Body of pancreas (tissue), 4 donors: ENCODE measurements around the gene UNC80. TPM values are rescaled to one million over a fixed set of nuclear protein-coding genes. Genes with fewer than 3 reads are reported as not detected.
A peak's percentile ranks its signal among the peaks of the same experiment; 100 is the strongest.

ENCODE experiments used
- ATAC-seq: fragments of 150-250 bp; one replicate; pipeline ENCODE4 v1.9.1; 2016
- DNase-seq, 4 donors: peaks; one replicate each; pipeline ENCODE4 v3.0.0-alpha.2; 2019
- H3K27ac ChIP-seq, 4 donors: fragments of 200-600 bp; sonication (generic); 1 replicate in 3 of 4; 2 replicates in 1 of 4; pipeline versions ENCODE4 v1.5.1 to v1.6.1; 2016 to 2019; ENCODE audit warnings: mild to moderate bottlenecking in 1 of 4, mixed read lengths in 1 of 4, moderate library complexity in 1 of 4
- H3K27me3 ChIP-seq, 2 donors: fragments of 200-600 bp; sonication (generic); one replicate each; pipeline ENCODE4 v1.6.0; 2016; ENCODE audit warnings: mild to moderate bottlenecking in 1 of 2
- H3K36me3 ChIP-seq, 2 donors: fragments of 200-600 bp; sonication (generic); replicated peaks in 1 of 2; 2 replicates each; pipeline ENCODE4 v1.5.1; 2016; ENCODE audit warnings: low read depth in 2 of 2; ENCODE audit not compliant: insufficient read depth in 1 of 2
- H3K4me1 ChIP-seq: fragments of 200-600 bp; sonication (generic); one replicate; pipeline ENCODE4 v1.6.0; 2016
- H3K4me3 ChIP-seq, 2 donors: fragments of 200-600 bp; sonication (generic); 1 replicate in 1 of 2; 2 replicates in 1 of 2; pipeline ENCODE4 v1.5.1; 2016 to 2019
- H3K9me3 ChIP-seq, 3 donors: fragments of 200-600 bp; sonication (generic); 1 replicate in 2 of 3; 2 replicates in 1 of 3; pipeline ENCODE4 v1.5.1; 2016
- POLR2A ChIP-seq, 3 donors: fragments of 450-650 bp; IDR thresholded peaks; one replicate each; pipeline ENCODE4 v1.6.1; 2016; ENCODE audit warnings: antibody characterized with exemption in 3 of 3, mild to moderate bottlenecking in 2 of 3
- WGBS, 2 donors: methylation state at CpG; one replicate each; pipeline ENCODE4 v1.1.5; 2017; 5-methylcytosine and 5-hydroxymethylcytosine counted together
- intact Hi-C: fragments of 100-400 bp; cut with DNase I; formaldehyde crosslinking; loops from one replicate; pipeline ENCODE4 v1.15.1; 2023
- total RNA-seq, 2 donors: library from RNA; depleted of rRNA; stranded (reverse); fragments of >200 nt; gene quantifications; one replicate each; pipeline ENCODE4 v1.1.0, GENCODE V29; 2016
- TF ChIP-seq, protein P1 (sequence below), 7 experiments: fragments of 450-650 bp in 4 of 7; fragments of 200-600 bp in 3 of 7; sonication (generic) in 3 of 7; IDR thresholded peaks; one replicate each; pipeline ENCODE4 v1.5.1; 2016 to 2019; ENCODE audit warnings: antibody characterized with exemption in 7 of 7

The UNC80 gene
- total RNA-seq, 2 donors from 2014 or later: 1.8 to 4.0 TPM

DNA sequence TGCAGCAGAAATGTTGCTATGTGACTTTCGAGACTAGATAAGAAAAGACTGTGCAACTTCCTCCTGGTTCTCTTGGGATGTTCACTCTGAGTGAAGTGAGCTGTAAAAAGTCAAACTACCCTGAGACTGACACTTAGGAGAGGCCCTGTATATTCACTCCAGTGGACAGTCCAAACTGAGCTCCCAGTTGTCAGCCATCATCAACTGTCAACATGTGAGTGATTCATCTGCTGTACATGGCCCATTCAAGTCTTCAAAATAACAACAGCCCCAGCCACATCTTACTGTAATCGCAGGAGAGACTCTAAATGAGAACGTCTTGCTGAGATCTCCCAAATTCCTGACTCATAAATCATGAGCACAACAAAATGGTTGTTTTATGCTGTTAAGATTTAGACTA, 8.5 kb upstream of the UNC80 start:
- TF ChIP-seq, protein P1, sequence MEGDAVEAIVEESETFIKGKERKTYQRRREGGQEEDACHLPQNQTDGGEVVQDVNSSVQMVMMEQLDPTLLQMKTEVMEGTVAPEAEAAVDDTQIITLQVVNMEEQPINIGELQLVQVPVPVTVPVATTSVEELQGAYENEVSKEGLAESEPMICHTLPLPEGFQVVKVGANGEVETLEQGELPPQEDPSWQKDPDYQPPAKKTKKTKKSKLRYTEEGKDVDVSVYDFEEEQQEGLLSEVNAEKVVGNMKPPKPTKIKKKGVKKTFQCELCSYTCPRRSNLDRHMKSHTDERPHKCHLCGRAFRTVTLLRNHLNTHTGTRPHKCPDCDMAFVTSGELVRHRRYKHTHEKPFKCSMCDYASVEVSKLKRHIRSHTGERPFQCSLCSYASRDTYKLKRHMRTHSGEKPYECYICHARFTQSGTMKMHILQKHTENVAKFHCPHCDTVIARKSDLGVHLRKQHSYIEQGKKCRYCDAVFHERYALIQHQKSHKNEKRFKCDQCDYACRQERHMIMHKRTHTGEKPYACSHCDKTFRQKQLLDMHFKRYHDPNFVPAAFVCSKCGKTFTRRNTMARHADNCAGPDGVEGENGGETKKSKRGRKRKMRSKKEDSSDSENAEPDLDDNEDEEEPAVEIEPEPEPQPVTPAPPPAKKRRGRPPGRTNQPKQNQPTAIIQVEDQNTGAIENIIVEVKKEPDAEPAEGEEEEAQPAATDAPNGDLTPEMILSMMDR (IDR thresholded peaks at IDR 0.05): no peak
- TF ChIP-seq POLR2A (IDR thresholded peaks at IDR 0.05): no peak
- H3K4me3 ChIP-seq: no peak overlapping the region
- 53 to 73% methylated on average over 3 of the region's 3 CpGs for WGBS, 2 donors
- no peak overlapping the region for H3K27ac ChIP-seq
- H3K27me3 ChIP-seq: no peaks in the 10 kb centered on the region
- no peaks in the 10 kb centered on the region for H3K36me3 ChIP-seq
- no peaks in the 10 kb centered on the region for H3K4me1 ChIP-seq
- intact Hi-C loops: no loop called here
- H3K9me3 ChIP-seq: no peaks in the 10 kb centered on the region
- DNase-seq: no peak
- ATAC-seq: no peak

DNA sequence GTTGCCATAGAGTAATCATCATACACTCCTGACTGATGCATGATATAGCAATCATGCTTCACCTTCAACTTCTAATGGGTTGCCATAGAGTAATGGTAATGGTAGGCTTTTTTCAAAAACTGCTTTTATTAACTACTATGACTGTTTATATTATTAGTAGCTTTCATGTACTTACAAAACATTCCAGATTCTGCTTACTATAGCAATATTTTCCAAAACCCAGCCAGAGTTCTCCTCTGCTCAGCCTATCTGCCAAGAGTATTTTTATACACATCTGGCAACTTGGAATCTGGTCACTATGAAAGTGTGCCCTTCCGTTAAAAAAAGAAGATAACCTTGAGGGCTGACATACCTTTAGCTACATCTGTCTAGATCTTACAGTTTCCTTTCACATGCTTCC, 5.0 kb upstream of the UNC80 start:
- 58% methylated on average over 1 of the region's 1 CpG for WGBS, 2 donors
- ATAC-seq (no peak), DNase-seq (no peak)

DNA sequence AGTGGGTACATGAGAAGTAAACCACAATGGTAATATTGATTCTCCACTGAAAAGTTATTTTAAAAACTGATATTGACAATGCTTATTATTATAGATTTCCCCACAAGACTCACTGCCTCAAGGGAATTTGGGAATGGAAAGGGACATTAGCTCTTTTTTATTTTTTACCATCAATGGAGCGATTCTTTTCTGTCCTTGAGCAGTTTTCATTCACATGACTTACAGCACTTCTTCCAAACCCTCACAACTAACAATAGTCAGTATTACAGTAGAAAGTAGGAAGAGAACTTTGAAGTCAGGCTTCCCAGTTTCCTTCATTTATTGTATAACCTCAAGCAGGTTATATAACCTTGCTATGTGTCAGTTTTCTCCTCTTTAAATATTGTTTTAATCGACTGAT, 4.3 kb upstream of the UNC80 start:
- 39 to 61% methylated on average over 2 of the region's 2 CpGs for WGBS, 2 donors
- Histone ChIP-seq H3K4me1 (peaks cover 5% of the 10 kb centered on the region), H3K27me3 (no peaks in the 10 kb centered on the region), H3K27ac (no peak overlapping the region), H3K4me3 (no peak overlapping the region), H3K36me3 (no peaks in the 10 kb centered on the region), H3K9me3 (no peaks in the 10 kb centered on the region)
- no peak for TF ChIP-seq POLR2A (IDR thresholded peaks at IDR 0.05)
- TF ChIP-seq, protein P1 (IDR thresholded peaks at IDR 0.05): no peak
- intact Hi-C loops: no loop called here
- ATAC-seq (no peak), DNase-seq (no peak)

More for the DNA sequence above, 5.0 kb upstream of the UNC80 start:
- Histone ChIP-seq H3K27me3 (no peaks in the 10 kb centered on the region), H3K4me1 (peaks cover 5% of the 10 kb centered on the region), H3K27ac (no peak overlapping the region), H3K4me3 (no peak overlapping the region), H3K9me3 (no peaks in the 10 kb centered on the region), H3K36me3 (no peaks in the 10 kb centered on the region)
- intact Hi-C loops: no loop called here
- TF ChIP-seq, protein P1 (IDR thresholded peaks at IDR 0.05): no peak
- no peak for TF ChIP-seq POLR2A (IDR thresholded peaks at IDR 0.05)

DNA sequence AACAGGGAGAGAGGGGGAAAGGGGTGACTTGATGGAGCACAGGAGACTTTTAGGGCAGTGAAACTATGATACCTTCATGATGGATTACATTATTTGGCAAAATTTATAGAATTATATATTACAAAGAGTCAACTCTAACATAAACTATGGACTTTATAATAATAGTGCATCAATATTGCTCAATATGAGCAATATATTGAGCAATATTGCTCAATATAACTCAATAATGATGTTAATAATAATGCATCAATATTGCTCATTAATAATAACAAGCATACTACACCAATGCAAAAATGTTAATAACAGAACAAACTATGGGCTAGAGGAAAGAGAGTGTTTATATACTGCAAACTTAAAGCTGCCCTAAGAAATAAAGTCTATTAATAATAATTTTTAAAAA, 3.1 kb upstream of the UNC80 start:
- Histone ChIP-seq H3K27me3 (no peaks in the 10 kb centered on the region), H3K4me3 (no peak overlapping the region), H3K9me3 (no peaks in the 10 kb centered on the region), H3K27ac (no peak overlapping the region), H3K4me1 (peaks cover 5% of the 10 kb centered on the region), H3K36me3 (no peaks in the 10 kb centered on the region)
- TF ChIP-seq, protein P1 (IDR thresholded peaks at IDR 0.05): no peak
- no peak for TF ChIP-seq POLR2A (IDR thresholded peaks at IDR 0.05)
- no peak for ATAC-seq
- intact Hi-C loops: no loop called here
- DNase-seq: no peak

DNA sequence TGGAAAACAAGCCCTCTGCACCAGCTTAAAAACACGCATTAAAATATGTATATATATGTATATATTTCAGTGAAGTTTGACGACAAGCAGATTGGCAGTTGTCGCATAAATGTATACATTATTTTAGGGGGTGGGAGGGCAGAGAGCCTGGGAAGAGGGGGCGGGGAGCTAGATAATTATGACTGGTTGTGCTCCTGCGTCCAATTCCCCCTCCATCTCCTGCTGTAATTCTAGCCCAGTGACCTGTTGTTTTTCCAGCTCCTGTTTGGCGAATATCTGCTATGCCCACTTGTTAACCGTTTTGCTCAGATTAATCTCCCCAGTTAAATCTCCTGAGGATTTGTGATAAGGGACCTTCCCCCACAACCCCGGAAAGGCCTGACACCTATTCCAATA, 656 bp downstream of the UNC80 start:
- intact Hi-C loops: no loop called here
- Histone ChIP-seq H3K36me3 (no peaks in the 10 kb centered on the region), H3K4me1 (peaks cover 5% of the 10 kb centered on the region), H3K4me3 (no peak overlapping the region), H3K27ac (peak overlapping the region in 1 of 4 donors; percentile 3), H3K27me3 (no peaks in the 10 kb centered on the region), H3K9me3 (no peaks in the 10 kb centered on the region)
- ATAC-seq: no peak
- TF ChIP-seq, protein P1 (IDR thresholded peaks at IDR 0.05): no peak
- no peak for TF ChIP-seq POLR2A (IDR thresholded peaks at IDR 0.05)
- DNase-seq: no peak
- WGBS, 2 donors: 6 to 11% methylated on average over 8 of the region's 8 CpGs
